Stimulated activated CD8-positive, alpha-beta memory T cell treated with anti-CD3 and anti-CD28 coated beads, Interleukin-7, amount 100 ng/mL, for 24 hours (primary cell): ENCODE data around the gene GLIS1.

Source experiments
- DNase-seq: peaks from one replicate; pipeline ENCODE4 v3.0.0-alpha.2; 2020; ENCODE audit warnings: low read depth

The GLIS1 gene

GRCh38 chr1:53638360-53639035 is 100.5 kb downstream of the GLIS1 start:
- no peak for DNase-seq

DNA sequence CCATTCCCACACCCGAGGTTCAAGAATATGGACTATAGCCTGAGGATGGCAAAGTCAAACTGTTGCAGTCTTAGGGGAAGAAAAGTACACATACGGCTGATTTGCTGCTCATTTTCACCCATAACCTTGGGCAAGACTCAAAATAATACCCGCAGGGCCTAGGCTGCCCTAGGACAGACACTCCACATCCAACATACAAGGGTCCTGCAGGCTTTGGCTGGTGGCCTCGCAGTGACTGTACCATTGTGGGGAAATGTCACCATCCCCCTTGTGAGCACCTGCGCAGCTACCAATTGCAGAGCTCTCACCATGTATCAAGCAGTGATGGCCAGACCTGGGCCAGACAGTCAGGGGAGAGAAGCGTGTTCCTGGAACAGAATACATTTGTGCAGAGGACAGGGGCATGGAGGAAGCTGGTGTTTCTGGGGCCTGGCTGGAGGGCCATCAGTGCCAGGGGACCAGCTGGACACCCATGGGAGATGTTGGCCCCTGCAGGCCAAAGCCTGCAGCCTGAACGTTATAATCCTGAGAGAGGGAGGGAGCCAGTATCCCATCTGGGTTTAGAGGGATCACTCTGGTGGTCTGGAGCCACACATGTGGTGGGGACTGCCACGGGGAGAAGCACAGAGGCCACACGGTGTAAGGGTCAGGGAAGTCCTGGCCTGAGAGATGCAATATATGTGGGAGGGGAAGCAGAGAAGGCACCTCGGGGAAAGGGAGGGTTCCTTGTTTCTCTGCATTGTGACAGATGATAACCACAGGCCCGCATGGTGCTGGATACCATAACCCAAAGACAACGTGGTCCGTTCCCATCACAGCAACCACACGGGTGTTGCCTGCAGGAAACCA is 101.2 kb downstream of the GLIS1 start:
- DNase-seq: no peak

- no peak for DNase-seq
Measured at GRCh38 chr1:53636621-53637171, 102.3 kb downstream of the GLIS1 start.

DNA sequence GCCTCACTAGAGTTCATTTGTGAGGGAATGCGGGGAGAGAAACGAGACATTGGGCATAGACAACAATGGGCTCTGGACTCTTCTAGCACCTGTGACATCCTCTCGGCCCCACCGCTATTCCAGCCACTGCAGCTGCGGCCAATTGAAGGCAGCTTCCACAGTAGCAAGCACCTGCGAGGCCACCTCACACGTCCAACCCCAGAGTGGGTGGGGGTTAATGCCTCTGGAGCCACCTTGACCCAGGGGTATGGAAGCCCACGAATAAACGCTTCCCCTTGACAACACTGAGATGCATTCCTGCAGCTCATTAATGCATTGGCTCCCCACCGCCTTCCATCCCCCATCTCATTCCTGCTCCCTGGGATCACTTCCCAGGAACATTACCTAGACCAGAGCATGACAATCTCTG is 104.4 kb downstream of the GLIS1 start:
- no peak for DNase-seq

GRCh38 chr1:53633073-53633704 is 105.8 kb downstream of the GLIS1 start:
- no peak for DNase-seq

DNA sequence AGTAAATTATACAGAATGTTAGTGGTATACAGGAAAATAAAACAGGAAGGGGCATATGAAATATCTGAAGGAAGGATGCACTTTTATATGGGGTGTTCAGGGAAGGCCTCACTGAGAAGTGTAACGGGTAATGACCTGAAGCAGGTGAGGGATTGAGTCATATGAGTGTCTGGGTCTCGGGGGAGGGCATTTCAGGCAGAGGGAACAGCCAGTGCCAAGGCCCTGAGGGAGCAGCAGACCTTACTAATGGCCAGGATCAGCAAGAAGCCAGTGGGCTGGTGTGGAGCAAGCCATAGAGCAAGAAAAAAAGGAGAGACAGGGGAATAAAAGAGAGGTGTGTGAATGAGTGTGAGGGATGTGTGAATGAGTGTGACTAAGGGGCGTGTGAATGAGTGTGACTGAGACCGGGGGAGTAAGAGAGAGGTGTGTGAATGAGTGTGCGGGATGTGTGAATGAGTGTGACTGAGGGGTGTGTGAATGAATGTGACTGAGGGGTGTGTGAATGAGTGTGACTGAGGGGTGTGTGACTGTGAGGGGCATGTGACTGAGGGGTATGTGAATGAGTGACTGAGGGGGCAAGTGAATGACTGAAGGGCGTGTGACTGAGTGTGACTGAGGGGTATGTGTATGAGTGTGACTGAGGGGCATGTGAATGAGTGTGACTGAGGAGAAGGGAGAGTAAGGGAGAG is 107.2 kb downstream of the GLIS1 start:
- no peak for DNase-seq

DNA sequence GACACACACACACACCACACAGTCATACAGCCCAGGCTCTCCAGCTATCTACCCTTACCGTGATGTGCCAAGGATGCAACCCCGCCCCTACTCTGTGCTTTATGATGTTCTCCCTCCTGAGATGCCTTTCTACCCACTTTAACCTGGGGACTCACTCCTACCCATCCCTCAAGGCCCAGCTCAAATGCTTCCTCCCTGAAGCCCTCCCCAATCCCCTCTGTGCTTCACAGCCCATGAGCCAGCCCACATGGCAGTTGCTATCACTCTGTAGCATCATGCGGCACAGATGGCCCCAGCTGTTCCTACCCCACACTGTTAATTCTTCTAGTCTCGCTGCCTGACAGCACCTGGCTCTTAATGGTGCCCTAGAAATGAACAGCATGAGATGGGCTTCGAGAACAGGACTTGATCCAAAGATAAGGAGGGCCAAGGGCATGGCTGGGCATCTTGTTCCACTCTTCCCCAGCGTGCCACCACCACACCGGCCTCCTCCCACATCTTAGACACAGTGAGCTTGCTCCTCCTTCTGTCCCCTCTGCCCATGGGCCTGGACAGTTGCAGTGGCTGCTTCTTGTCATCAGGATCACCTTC is 109.8 kb downstream of the GLIS1 start:
- DNase-seq: no peak

- no peak for DNase-seq
Measured at GRCh38 chr1:53628286-53628955, 110.5 kb downstream of the GLIS1 start.

DNA sequence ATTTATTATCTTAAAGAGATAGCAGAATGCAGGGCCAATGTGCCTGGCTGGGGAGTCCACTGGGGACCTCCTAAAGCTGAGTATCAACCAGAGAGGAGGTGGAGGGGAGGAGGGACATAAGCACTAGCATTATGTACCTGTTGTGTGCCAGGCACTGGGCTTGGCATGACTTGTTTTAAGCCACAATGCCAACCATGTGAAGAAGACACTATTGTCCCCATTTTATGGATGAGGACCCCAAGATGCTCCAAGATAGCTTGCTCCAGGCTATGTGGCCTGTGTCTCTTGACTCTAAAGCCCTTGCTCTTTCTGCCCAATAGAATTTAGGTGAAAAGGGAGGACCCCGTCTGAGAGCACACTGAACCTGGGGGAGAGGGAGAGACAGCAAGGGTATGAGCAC is 111.3 kb downstream of the GLIS1 start:
- DNase-seq: no peak

DNA sequence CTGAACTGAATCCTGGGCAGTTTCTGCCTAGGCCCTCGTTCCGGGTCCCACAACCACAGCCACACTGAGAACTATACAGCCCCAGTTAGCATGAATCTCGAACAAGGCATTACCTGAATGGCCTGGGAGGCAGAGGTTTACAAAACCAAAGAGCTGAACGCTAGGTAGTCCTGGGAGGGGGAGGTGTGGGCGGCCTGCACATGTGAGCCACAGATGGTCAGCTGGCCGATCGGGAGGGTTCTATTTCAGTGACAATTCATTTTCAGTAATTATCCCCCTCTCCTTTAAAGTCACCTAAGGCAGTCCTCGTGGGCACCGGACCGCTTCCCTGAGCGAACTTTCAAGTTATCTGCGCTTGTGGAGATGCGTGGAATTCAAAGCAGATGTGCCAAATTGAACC is 111.9 kb downstream of the GLIS1 start:
- no peak for DNase-seq

DNA sequence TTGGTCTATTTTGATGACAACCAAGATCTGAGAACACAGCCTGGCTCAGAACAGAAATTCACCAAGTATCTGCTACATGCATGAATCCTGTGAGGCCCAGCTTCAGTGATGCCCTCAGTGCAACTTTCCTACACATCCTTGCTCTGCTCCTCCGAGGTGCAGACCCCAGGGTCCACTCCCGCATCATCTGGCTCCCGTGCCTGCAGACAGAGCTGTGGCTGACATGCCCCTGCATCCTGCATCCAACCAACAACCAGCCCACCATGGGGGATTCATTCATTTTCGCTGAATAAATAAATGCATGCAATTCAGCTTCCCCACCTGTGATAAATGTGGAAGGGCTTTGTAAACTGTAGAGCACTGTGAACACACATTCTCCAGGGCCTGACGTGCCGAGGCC is 112.3 kb downstream of the GLIS1 start:
- no peak for DNase-seq

GRCh38 chr1:53625766-53626520 is 113.0 kb downstream of the GLIS1 start:
- no peak for DNase-seq

DNA sequence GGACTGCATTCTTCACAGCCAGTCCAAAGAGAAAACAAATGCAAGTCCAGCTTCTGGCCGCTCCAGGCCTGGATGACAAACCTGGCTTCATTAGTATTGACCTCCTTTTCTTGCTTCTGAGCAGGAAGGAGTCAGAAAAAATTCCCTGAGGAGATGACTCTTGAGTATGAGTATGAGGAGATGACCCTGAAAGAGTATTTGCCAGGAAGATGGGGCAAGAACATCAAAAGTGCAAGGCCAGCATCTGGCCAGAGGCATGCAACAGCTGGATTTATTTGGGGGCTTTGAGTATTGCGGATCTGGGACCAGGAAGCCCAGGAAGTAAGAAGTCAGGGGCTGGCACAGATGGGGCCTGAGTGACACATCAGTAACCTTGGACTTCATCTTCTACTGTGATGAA is 113.9 kb downstream of the GLIS1 start:
- no peak for DNase-seq

- no peak for DNase-seq
Measured at GRCh38 chr1:53622531-53622930, 116.4 kb downstream of the GLIS1 start.

GRCh38 chr1:53621144-53621543 is 117.8 kb downstream of the GLIS1 start:
- no peak for DNase-seq

DNA sequence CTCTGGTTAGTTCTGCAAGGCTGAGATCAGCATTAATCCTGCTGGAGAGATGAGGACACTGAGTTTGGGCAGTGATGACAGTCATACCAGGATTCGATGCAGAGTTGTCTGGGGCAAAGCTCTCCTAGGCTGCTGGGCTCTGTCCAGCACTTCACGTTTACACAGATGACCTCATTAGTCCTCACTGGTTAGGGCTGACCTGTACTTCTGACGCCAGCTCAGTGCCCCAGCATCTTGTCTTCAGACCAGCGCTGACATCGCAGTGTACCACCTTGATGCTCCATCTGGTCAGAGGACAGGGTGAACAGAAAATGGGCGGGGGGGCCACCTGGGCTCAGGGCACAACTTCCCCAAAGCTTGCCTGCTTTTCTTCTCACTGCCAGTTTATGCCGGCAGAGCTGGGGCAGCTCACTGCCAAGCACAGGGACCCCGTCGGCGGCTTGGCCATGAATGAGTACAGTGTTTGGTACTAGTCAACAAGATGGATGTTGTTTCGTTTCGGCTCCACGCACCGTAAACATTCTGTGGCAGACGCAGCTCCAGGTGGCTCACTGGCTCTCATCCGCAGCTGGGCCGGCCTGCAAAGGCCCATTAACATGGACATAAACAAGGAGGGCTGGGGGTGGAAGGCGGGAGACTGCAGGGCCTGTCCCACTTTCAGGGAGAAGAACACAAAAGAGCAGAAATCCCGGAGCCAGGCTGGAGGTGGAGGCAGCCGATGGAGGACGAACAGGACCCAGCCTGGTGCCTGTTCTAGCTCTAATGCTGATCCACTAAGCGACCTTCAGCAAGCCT is 118.7 kb downstream of the GLIS1 start:
- DNase-seq: no peak

GRCh38 chr1:53619367-53620060 is 119.5 kb downstream of the GLIS1 start:
- DNase-seq: no peak

GRCh38 chr1:53618500-53619366 is 120.2 kb downstream of the GLIS1 start:
- no peak for DNase-seq
